Memory B cell (primary cell): ENCODE results near the gene PCSK4.
A peak's percentile ranks its signal among the peaks of the same experiment; 100 is the strongest.

Experiments
- ATAC-seq: fragments of 150-1000 bp; cut with Tn5 transposase; 2 replicates; pipeline ENCODE4 v1.10.0; 2021; ENCODE audit warnings: low read depth, mild to moderate bottlenecking, moderate library complexity
- DNase-seq, 2 donors: peaks; one replicate each; pipeline ENCODE4 v3.0.0; 2022; ENCODE audit warnings: low spot score in 2 of 2
- H3K27ac Mint-ChIP-seq: one replicate; pipeline ENCODE4 v1.8.0; 2022; ENCODE audit warnings: mild to moderate bottlenecking, moderate library complexity, mixed read lengths
- H3K27me3 Mint-ChIP-seq: one replicate; pipeline ENCODE4 v1.8.0; 2022; ENCODE audit warnings: mixed read lengths
- H3K36me3 Mint-ChIP-seq: one replicate; pipeline ENCODE4 v1.8.0; 2022; ENCODE audit warnings: mild to moderate bottlenecking, mixed read lengths
- H3K4me1 Mint-ChIP-seq: one replicate; pipeline ENCODE4 v1.8.0; 2022; ENCODE audit warnings: mixed read lengths
- H3K4me3 Mint-ChIP-seq: one replicate; pipeline ENCODE4 v1.8.0; 2022; ENCODE audit warnings: mild to moderate bottlenecking, moderate library complexity, mixed read lengths
- H3K9me3 Mint-ChIP-seq: one replicate; pipeline ENCODE4 v1.8.0; 2022; ENCODE audit warnings: mixed read lengths

PCSK4 gene

DNA sequence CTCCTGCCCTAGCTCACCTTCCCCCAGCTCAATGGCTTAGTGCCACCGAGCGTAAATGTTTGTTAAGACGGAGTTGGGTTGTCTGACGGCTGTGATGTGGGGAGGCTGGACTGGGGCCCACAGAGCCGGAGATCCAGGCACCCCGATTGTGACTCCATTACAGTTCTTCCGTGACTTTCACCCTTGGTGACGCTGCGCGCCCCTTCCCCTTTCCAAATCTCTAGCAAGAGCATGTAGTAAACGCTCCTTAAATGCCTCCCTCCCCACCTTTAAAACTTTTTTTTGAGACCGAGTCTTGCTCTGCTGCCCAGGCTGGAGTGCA, 1.7 kb upstream of the PCSK4 start:
- Mint-ChIP-seq H3K27ac (peak overlapping the region; percentile 58), H3K27me3 (peaks cover 1% of the 10 kb centered on the region), H3K9me3 (no peaks in the 10 kb centered on the region), H3K36me3 (no peaks in the 10 kb centered on the region), H3K4me3 (peak overlapping the region; percentile 75), H3K4me1 (peaks cover 5% of the 10 kb centered on the region)
- DNase-seq: no peak
- ATAC-seq: no peak

DNA sequence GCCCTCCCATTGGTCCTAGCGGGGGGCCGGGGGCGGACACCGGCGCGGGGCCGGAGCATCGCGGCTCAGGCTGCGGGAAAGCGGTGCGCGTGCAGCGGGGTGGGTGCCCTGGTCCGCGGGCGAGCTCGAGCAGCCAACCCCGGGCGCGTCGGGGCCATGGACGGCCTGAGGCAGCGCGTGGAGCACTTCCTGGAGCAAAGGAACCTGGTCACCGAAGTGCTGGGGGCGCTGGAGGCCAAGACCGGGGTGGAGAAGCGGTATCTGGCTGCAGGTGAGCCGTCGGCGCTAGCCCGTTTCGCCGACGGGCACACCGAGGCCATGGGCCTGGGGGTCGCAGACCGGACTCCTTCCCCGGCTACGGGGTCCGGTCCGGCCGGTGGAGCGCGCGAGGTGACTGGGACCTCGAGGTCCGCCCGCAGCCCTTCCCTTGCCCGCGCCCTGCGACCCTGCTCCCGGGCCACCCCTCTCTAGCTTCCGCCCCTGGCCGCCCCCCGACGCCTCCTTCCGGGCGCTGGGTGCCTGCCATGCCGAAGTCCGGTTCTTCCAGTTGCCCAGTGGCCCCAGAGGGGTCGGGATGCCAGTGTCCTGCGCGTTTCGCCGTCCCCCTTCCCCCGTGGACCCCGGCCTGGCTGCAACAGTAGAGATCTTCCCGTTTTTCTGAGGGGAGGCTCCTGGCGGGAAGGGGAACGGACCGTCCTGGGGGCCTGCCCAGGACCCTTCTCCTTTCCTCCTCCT, 1.1 kb upstream of the PCSK4 start, which contains the start of gene REEP6:
TSS of gene REEP6 (plus strand) at position 68 of the 735 bp plus-strand sequence. CDS start at position 157, 89 bp downstream.
- H3K9me3 Mint-ChIP-seq: no peaks in the 10 kb centered on the region
- DNase-seq (no peak), ATAC-seq (no peak)
- H3K27ac Mint-ChIP-seq: peak within 1 kb of the TSS; percentile 58
- peak within 1 kb of the TSS; percentile 91 for H3K4me3 Mint-ChIP-seq
- no peaks in the 10 kb centered on the region for H3K36me3 Mint-ChIP-seq
- peaks cover 1% of the 10 kb centered on the region for H3K27me3 Mint-ChIP-seq
- peaks cover 5% of the 10 kb centered on the region for H3K4me1 Mint-ChIP-seq

DNA sequence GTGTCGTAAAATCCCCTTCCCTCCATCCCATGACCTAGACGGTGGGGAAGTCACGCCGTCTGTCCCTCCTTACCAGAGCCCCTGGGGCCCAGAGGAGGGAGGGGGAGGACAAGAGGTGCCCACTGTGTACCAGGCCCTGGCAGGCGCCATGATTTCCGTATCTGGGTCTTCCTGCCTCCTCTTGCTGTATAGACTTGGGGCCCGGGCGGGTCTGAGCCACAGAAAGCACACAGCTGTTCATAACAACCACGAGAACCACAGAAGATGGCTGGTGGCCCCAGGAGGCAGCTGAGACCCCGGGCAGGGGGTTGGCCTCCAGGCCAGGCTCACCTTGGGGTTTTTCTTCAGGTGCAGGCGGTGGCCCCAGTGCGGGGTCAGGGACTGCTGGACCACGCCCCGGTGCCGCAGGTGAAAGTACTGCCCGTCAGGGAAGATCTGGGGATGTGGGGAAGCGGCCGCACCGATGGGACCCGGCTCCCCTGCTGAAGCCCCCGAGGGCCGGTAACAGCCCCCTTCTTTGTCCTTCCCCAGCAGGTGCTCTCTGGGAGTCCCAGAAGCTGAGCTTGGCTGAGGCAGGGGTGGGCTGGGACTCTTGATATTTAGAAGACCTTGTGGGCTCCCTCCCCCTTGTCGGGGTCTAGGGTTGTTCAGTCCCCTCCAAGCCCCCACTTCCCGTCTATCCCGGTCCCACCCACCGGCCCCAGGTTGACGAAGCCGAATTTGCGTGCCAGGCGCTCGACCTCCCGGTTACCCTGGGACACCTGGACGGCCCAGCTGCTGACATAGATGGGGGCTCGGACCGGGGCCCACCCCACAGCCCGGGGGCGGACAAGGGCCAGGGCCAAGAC, 463 bp downstream of the PCSK4 start:
- H3K27ac Mint-ChIP-seq: no peak overlapping the region
- no peak for ATAC-seq
- DNase-seq: no peak
- H3K4me1 Mint-ChIP-seq: peaks cover 5% of the 10 kb centered on the region
- H3K36me3 Mint-ChIP-seq: no peaks in the 10 kb centered on the region
- no peaks in the 10 kb centered on the region for H3K9me3 Mint-ChIP-seq
- peaks cover 1% of the 10 kb centered on the region for H3K27me3 Mint-ChIP-seq
- peak overlapping the region; percentile 47 for H3K4me3 Mint-ChIP-seq

DNA sequence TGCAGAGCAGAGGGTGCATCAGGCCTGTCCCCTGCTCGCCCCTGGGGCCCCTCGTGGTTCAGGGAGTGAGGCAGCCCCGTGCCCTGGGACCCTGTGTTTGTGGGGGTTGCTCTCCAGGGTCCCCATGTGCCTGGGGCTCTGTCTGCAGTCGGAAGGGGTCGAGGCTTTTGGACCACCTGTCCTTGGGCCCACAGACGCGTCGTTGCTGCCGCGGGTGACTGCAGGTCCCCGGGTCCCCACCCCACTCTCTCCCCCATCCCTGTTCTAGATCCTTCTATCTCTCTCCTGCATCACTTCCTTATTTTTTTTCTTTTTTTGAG, 1.9 kb downstream of the PCSK4 start:
- H3K4me1 Mint-ChIP-seq: peaks cover 5% of the 10 kb centered on the region

DNA sequence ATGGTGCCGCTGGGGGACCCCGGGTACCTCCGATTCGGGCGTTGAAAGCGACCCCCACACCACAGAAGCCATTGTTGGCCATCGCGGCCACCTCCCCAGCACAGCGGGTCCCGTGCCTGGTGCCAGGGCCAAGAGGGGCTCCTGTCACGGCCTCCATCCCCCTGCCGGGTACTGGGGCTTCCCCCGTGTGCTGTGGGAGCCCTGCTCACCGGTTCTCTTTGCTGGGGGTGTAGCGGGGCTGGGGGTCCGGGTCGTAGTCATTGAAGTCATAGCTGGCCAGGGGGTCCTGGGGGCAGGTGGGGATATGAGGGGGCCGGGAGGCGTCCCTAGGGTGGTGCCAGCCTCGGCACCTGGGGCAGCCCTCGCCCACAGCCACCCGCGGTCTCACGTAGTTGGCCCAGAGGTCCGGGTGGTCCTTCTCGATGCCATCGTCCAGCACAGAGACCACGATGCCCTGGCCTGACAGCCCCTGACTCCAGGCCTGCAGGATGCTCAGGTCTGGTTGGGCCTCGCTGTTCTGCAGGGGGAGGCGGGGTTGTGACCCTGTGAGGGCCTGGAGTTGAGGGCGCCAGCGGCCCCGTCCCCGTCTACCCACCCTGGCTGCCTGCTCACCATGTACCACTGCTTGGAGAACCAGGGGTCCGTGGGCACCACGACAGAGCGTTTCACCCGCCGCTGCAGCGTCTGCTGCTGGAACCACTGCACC, 2.4 kb downstream of the PCSK4 start:
- Mint-ChIP-seq H3K27me3 (peaks cover 1% of the 10 kb centered on the region), H3K27ac (no peak overlapping the region), H3K9me3 (no peaks in the 10 kb centered on the region), H3K36me3 (no peaks in the 10 kb centered on the region), H3K4me3 (no peak overlapping the region), H3K4me1 (peaks cover 5% of the 10 kb centered on the region)
- ATAC-seq (no peak), DNase-seq (no peak)

More for the DNA sequence above, 1.9 kb downstream of the PCSK4 start:
- DNase-seq (no peak), ATAC-seq (no peak)
- no peaks in the 10 kb centered on the region for H3K36me3 Mint-ChIP-seq
- H3K4me3 Mint-ChIP-seq: no peak overlapping the region
- H3K27me3 Mint-ChIP-seq: peaks cover 1% of the 10 kb centered on the region
- no peaks in the 10 kb centered on the region for H3K9me3 Mint-ChIP-seq
- H3K27ac Mint-ChIP-seq: no peak overlapping the region

- no peak for DNase-seq
- ATAC-seq: no peak
- Mint-ChIP-seq H3K27ac (no peak overlapping the region), H3K4me3 (no peak overlapping the region), H3K9me3 (no peaks in the 10 kb centered on the region), H3K27me3 (peaks cover 1% of the 10 kb centered on the region), H3K4me1 (peaks cover 5% of the 10 kb centered on the region), H3K36me3 (no peaks in the 10 kb centered on the region)
Observed at GRCh38 chr19:1486720-1487575, 3.2 kb downstream of the PCSK4 start.

- Mint-ChIP-seq H3K27ac (no peak overlapping the region), H3K9me3 (no peaks in the 10 kb centered on the region), H3K27me3 (no peaks in the 10 kb centered on the region), H3K36me3 (peaks cover 2% of the 10 kb centered on the region), H3K4me1 (peaks cover 10% of the 10 kb centered on the region), H3K4me3 (no peak overlapping the region)
- DNase-seq: no peak
- ATAC-seq: no peak
Observed at GRCh38 chr19:1483979-1484428, 6.1 kb downstream of the PCSK4 start.

DNA sequence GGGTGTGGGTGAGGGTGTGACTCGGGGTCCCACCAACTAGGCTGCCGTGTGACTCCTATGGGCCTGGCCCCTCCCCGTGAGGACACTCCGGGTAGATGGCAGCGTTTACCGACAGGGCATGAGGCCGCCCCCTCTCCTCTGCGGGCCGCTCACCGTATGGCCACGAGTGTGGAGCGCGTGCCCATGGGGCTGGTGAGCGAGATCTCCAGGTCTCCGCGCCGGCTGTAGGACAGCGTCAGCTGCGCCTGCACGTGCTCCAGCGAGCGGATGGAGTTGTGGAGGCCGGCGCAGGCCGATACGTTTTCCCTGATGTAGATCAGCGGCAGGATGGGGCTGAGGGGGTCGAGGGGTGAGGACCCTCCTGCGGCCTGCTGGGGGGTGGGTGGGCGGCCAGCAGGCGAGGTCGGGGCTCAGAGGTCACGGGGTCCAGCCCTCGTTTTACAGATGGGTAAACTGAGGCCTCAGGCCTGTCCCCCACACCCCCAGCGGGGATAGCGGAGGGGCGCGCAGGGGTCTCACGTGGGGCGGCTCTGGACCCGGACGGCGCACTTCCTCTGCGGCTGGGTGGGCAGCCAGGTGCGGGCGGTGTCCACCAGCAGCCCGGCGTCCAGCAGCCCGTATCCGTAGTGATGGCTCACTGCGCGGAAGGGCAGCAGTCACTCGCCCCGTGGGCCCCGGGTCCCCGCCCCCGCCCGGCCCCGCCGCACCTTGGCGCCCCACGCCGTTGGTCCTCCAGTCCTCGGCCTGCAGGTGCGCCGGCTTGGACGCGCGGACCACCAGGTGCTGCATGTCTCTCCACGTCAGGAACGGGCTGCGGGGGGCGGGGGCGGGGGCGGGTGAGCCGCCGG, 6.8 kb downstream of the PCSK4 start:
- H3K36me3 Mint-ChIP-seq: peaks cover 3% of the 10 kb centered on the region
- no peak for DNase-seq
- ATAC-seq: no peak
- H3K27me3 Mint-ChIP-seq: no peaks in the 10 kb centered on the region
- H3K9me3 Mint-ChIP-seq: no peaks in the 10 kb centered on the region
- H3K27ac Mint-ChIP-seq: no peak overlapping the region
- H3K4me3 Mint-ChIP-seq: no peak overlapping the region
- H3K4me1 Mint-ChIP-seq: peaks cover 11% of the 10 kb centered on the region

DNA sequence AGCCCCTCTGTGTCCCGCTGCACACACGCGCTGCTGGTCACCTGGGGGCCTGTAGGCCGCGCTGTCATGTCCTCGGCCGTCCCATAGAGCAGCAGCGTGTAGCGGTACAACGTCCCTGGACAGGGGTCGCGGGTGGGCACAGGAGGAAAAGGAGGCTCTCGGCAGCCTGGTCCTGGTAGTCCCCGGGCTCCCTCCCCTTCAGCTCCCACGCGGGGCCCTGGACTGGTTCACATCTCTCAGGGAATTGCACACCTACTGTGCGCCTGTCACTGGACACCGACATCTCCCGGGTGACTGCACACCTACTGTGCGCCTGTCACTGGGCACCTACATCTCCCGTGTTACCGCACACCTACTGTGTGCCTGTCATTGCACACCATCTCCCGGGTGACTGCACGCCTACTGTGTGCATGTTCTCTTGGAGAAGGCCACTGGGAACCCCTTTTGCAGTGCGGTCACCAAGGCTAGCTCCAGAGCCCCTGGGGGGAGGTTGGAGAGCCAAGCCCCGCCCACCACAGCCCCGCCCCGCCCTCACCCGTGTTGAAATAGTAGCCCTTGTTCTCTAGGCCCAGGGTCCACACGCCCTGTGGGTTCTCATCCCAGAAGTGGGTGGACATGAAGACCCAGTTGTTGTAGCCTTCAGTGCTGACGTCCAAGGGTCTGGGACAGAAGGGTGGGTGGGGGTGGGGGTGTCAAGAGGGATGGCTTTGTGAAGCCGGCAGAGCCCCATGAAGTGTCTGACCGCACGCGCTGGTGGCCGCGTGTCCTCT, 7.6 kb downstream of the PCSK4 start:
- H3K4me3 Mint-ChIP-seq: no peak overlapping the region

DNA sequence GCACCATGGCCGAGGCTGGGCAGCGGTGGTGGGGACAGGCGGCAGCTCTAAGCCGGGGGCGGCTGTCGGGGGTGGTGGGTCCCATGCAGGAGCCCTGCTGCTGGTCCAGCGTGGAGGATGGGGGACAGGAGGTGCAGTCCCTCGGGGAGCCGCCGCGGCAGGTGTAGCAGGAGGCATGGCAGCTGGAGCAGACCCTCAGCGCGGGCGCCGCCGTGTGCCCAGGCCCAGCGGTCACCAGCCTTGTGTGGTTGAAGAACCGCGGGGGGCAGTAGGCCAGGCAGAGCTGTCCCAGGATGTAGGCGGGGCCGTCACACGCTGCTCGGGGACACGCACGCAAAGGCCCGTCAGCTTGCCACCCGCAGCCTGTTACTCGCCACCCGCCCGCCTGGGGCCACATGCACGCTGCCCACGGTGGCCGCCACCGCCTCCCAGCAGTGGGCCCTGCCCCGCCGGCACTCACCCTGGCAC, 8.2 kb downstream of the PCSK4 start:
- no peak overlapping the region for H3K27ac Mint-ChIP-seq
- peaks cover 13% of the 10 kb centered on the region for H3K4me1 Mint-ChIP-seq
- DNase-seq: no peak
- H3K9me3 Mint-ChIP-seq: no peaks in the 10 kb centered on the region
- H3K36me3 Mint-ChIP-seq: peaks cover 4% of the 10 kb centered on the region
- no peaks in the 10 kb centered on the region for H3K27me3 Mint-ChIP-seq
- H3K4me3 Mint-ChIP-seq: no peak overlapping the region
- no peak for ATAC-seq

More for the DNA sequence above, 7.6 kb downstream of the PCSK4 start:
- no peak overlapping the region for H3K27ac Mint-ChIP-seq
- DNase-seq (no peak), ATAC-seq (no peak)
- H3K27me3 Mint-ChIP-seq: no peaks in the 10 kb centered on the region
- H3K9me3 Mint-ChIP-seq: no peaks in the 10 kb centered on the region
- peaks cover 11% of the 10 kb centered on the region for H3K4me1 Mint-ChIP-seq
- peaks cover 3% of the 10 kb centered on the region for H3K36me3 Mint-ChIP-seq

- Mint-ChIP-seq H3K9me3 (no peaks in the 10 kb centered on the region), H3K27me3 (no peaks in the 10 kb centered on the region), H3K4me1 (peaks cover 13% of the 10 kb centered on the region), H3K27ac (no peak overlapping the region), H3K4me3 (no peak overlapping the region), H3K36me3 (peaks cover 4% of the 10 kb centered on the region)
- DNase-seq (no peak), ATAC-seq (no peak)
Observed at GRCh38 chr19:1481224-1481892, 8.8 kb downstream of the PCSK4 start.
